ENCODE measurements around the gene TSPAN7.

The TSPAN7 gene

GRCh38 chrX:38561126-38561868 lies at the start of gene TSPAN7:
Gene TSPAN7 (plus strand): TSS chrX:38561542. CDS start chrX:38561547, 5 bp downstream.
- TF ChIP-seq CTCF (IDR thresholded peaks at IDR 0.05; ENCODE audit: insufficient read depth, low read length, poor library complexity, severe bottlenecking), result no peak
- DNase-seq (ENCODE audit: extremely low read depth, insufficient read length), result peak; percentile 78
- H3K27me3 ChIP-seq (replicated peaks; ENCODE audit: control insufficient read depth, insufficient read depth, low read length), result no peaks in the 10 kb centered on the region
- peak within 1 kb of the TSS; percentile 50 for H3K4me3 ChIP-seq (replicated peaks; ENCODE audit: low read depth, low read length)
- H3K36me3 ChIP-seq (ENCODE audit: control insufficient read depth, insufficient read depth, low read length), result no peaks in the 10 kb centered on the region

GRCh38 chrX:38513112-38513742 lies 48.1 kb upstream of the TSPAN7 start:
- H3K27me3 ChIP-seq (replicated peaks; ENCODE audit: control insufficient read depth, insufficient read depth, low read length), result no peaks in the 10 kb centered on the region
- DNase-seq (ENCODE audit: extremely low read depth, insufficient read length), result no peak
- no peak overlapping the region for H3K4me3 ChIP-seq (replicated peaks; ENCODE audit: low read depth, low read length)
- H3K36me3 ChIP-seq (ENCODE audit: control insufficient read depth, insufficient read depth, low read length), result no peaks in the 10 kb centered on the region
- no peak for TF ChIP-seq CTCF (IDR thresholded peaks at IDR 0.05; ENCODE audit: insufficient read depth, low read length, poor library complexity, severe bottlenecking)

GRCh38 chrX:38514016-38514854 lies 47.1 kb upstream of the TSPAN7 start:
- Histone ChIP-seq H3K36me3 (ENCODE audit: control insufficient read depth, insufficient read depth, low read length) (no peaks in the 10 kb centered on the region), H3K27me3 (replicated peaks; ENCODE audit: control insufficient read depth, insufficient read depth, low read length) (no peaks in the 10 kb centered on the region), H3K4me3 (replicated peaks; ENCODE audit: low read depth, low read length) (no peak overlapping the region)
- no peak for TF ChIP-seq CTCF (IDR thresholded peaks at IDR 0.05; ENCODE audit: insufficient read depth, low read length, poor library complexity, severe bottlenecking)
- DNase-seq (ENCODE audit: extremely low read depth, insufficient read length), result no peak

- no peaks in the 10 kb centered on the region for H3K36me3 ChIP-seq (ENCODE audit: control insufficient read depth, insufficient read depth, low read length)
- no peaks in the 10 kb centered on the region for H3K27me3 ChIP-seq (replicated peaks; ENCODE audit: control insufficient read depth, insufficient read depth, low read length)
- DNase-seq (ENCODE audit: extremely low read depth, insufficient read length), result no peak
- TF ChIP-seq CTCF (IDR thresholded peaks at IDR 0.05; ENCODE audit: insufficient read depth, low read length, poor library complexity, severe bottlenecking), result no peak
- no peak overlapping the region for H3K4me3 ChIP-seq (replicated peaks; ENCODE audit: low read depth, low read length)
These were observed 46.1 kb upstream of the TSPAN7 start for GRCh38 chrX:38515291-38515690.

- no peak for TF ChIP-seq CTCF (IDR thresholded peaks at IDR 0.05; ENCODE audit: insufficient read depth, low read length, poor library complexity, severe bottlenecking)
- no peaks in the 10 kb centered on the region for H3K27me3 ChIP-seq (replicated peaks; ENCODE audit: control insufficient read depth, insufficient read depth, low read length)
- H3K36me3 ChIP-seq (ENCODE audit: control insufficient read depth, insufficient read depth, low read length), result no peaks in the 10 kb centered on the region
- no peak overlapping the region for H3K4me3 ChIP-seq (replicated peaks; ENCODE audit: low read depth, low read length)
- no peak for DNase-seq (ENCODE audit: extremely low read depth, insufficient read length)
These were observed 45.1 kb upstream of the TSPAN7 start for GRCh38 chrX:38516196-38516774.

All from GM06990 (cell line).